WTC11 (cell line): ENCODE results near the gene DNAH14.

Experiments
- CTCF ChIP-seq: fragments of 200-600 bp; IDR thresholded peaks from 2 replicates; pipeline ENCODE4 v1.8.0; 2022; ENCODE audit warnings: antibody characterized with exemption
- ELF4 ChIP-seq: sonication (generic); formaldehyde crosslinking; IDR thresholded peaks from 2 replicates; pipeline ENCODE4 v1.8.1; 2022; ENCODE audit warnings: low read depth, mild to moderate bottlenecking, moderate library complexity, missing genetic modification reagents
- ESRRA ChIP-seq: sonication (generic); formaldehyde crosslinking; IDR thresholded peaks from 2 replicates; pipeline ENCODE4 v1.8.1; 2022; ENCODE audit warnings: mild to moderate bottlenecking, missing genetic modification reagents, borderline replicate concordance
- FOXJ3 ChIP-seq: sonication (generic); formaldehyde crosslinking; IDR thresholded peaks from 2 replicates; pipeline ENCODE4 v1.9.0; 2021; ENCODE audit warnings: missing genetic modification reagents, mild to moderate bottlenecking, borderline replicate concordance
- JUN ChIP-seq: sonication (generic); formaldehyde crosslinking; IDR thresholded peaks from 2 replicates; pipeline ENCODE4 v1.8.0; 2023; ENCODE audit warnings: mild to moderate bottlenecking, missing genetic modification reagents
- PRDM15 ChIP-seq: sonication (generic); formaldehyde crosslinking; IDR thresholded peaks from 2 replicates; pipeline ENCODE4 v1.8.0; 2022; ENCODE audit warnings: missing genetic modification reagents
- USF2 ChIP-seq: sonication (generic); formaldehyde crosslinking; IDR thresholded peaks from 2 replicates; pipeline ENCODE4 v1.8.1; 2023; ENCODE audit warnings: mild to moderate bottlenecking, missing genetic modification reagents, moderate library complexity
- ZBTB43 ChIP-seq: sonication (generic); formaldehyde crosslinking; IDR thresholded peaks from 2 replicates; pipeline ENCODE4 v1.8.1; 2023; ENCODE audit warnings: mild to moderate bottlenecking, missing genetic modification reagents
- ZNF121 ChIP-seq: sonication (generic); formaldehyde crosslinking; IDR thresholded peaks from 2 replicates; pipeline ENCODE4 v1.8.0; 2023; ENCODE audit warnings: missing genetic modification reagents

GRCh38 chr1:225447650-225448089 is 518.2 kb downstream of the DNAH14 start:
- TF ChIP-seq CTCF, result no peak
- no peak for TF ChIP-seq FOXJ3
- TF ChIP-seq ESRRA (CRISPR knock-in tag), result no peak
- no peak for TF ChIP-seq ZNF121 (CRISPR knock-in tag)
- TF ChIP-seq USF2, result no peak
- no peak for TF ChIP-seq ELF4
- no peak for TF ChIP-seq PRDM15 (CRISPR knock-in tag)
- no peak for TF ChIP-seq JUN (CRISPR knock-in tag)
- TF ChIP-seq ZBTB43 (CRISPR knock-in tag), result no peak
